Stimulated activated CD4-positive, alpha-beta T cell treated with anti-CD3 and anti-CD28 coated beads, Interleukin-1b, Interleukin-23, amount 100 ng/mL, for 1 hour (primary cell): ENCODE measurements around the gene IFNAR2.
"Not testable (repeated sequence)": the region's sequence is repeated elsewhere in the genome, so short reads cannot be mapped to it uniquely, and the experiment has no call there.

ENCODE experiments used
- DNase-seq, 2 donors: peaks; one replicate each; pipeline ENCODE4 v3.0.0-alpha.2; 2020; ENCODE audit warnings: low read depth in 2 of 2

IFNAR2 gene

GRCh38 chr21:33244082-33244778 is 14.5 kb downstream of the IFNAR2 start:
- no peak for DNase-seq

DNA sequence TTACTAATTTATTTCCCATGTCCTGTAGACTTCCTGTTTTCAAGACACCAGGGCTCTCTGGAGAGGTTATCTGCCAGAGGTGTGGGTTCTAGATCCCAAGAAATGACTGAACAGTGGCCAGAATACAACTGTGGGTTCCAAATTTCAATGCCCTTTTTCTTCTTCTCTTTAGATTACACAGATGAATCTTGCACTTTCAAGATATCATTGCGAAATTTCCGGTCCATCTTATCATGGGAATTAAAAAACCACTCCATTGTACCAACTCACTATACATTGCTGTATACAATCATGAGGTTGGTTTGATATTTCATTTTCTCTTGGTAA is 15.0 kb downstream of the IFNAR2 start:
- DNase-seq = no peak

DNA sequence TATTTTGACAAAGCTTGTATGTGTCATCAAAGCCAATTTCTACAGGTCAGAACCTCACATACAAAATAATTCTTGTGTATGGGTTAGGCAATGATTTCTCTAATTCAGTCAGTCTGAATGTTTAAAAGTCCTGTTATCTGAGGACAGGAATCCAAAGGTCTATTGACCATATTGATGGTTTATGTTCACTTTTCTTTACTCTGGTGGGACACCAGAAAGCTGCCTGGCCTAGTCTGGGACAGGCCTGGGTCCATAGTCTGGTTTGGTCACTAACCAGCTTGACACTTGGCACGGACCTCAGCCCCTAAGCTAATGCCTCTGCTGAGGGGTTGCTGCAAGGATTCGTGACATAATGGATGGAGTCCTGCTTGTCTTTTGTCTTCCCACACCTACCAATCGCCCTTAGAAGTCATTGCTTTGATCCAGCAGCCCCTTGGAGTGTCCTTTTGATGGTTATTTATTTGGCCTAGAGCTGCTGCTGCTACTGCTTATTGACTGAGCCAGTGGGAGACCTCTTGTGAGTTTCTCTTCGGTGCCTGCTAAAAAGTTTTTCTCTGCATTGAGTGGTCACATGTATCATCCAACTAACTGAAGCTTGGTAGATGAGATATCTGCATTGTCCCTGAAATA is 15.7 kb downstream of the IFNAR2 start:
- no peak for DNase-seq

GRCh38 chr21:33246506-33246905 is 16.8 kb downstream of the IFNAR2 start:
- DNase-seq = no peak

DNA sequence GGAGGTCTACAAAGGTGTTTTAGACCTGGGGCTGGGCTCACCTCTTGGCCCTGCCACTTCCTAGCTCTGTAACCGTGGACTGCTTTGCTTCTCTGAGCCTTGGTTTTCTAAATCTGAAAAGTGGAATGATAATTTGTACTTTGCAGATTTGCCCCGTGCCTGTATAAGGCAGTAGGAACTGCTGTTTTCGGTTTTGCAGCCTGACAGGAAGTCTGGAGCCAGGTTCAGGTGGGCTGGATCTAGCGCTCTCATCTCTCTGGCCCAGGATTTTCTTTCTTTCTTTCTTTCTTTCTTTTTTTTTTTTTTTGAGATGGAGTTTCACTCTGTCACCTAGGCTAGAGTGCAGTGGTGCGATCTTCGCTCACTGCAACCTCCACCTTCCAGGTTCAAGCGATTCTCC is 17.2 kb downstream of the IFNAR2 start:
- DNase-seq = no peak

- DNase-seq = no peak
Observed at GRCh38 chr21:33247599-33247998, 17.9 kb downstream of the IFNAR2 start.

GRCh38 chr21:33249331-33250002 is 19.7 kb downstream of the IFNAR2 start:
- no peak for DNase-seq

GRCh38 chr21:33251119-33251518 is 21.4 kb downstream of the IFNAR2 start:
- DNase-seq = no peak

GRCh38 chr21:33253382-33253781 is 23.6 kb downstream of the IFNAR2 start:
- not testable (repeated sequence) for DNase-seq

DNA sequence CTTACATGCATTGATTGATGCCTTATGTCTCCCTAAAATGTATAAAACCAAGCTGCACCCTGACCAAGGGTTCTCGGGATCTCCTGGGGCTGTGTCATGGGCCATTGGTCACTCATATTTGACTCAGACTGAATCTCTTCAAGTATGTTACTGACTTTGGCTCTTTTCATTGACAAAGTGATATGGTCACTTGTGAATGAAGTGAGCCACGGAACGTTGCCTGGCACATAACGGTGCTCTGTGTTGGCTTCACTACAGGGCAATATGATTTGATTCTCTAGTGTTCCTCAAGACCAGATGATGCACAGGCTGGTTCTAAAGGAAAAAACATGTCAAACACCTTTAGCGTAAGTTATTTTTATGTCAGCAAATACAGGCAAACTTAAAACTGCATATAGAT is 25.0 kb downstream of the IFNAR2 start:
- no peak for DNase-seq

DNA sequence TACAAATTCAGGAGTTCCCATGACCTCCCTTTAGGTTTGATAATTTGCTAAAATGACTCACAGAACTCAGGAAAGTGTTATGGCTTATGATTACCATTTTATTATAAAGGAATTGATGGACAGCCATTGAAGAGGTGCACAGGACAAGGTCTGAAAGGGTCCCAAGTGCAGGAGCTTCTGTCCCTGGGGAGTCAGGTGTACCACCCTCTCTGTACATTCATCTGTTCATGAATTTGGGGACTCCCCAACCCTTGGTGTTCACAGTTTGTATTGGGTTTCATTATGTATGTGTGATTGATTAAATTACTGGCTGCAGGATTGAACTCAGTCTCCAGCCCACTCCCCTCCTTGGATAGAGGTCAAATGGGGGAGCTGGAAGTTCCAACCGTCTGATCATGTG is 25.7 kb downstream of the IFNAR2 start:
- no peak for DNase-seq

DNA sequence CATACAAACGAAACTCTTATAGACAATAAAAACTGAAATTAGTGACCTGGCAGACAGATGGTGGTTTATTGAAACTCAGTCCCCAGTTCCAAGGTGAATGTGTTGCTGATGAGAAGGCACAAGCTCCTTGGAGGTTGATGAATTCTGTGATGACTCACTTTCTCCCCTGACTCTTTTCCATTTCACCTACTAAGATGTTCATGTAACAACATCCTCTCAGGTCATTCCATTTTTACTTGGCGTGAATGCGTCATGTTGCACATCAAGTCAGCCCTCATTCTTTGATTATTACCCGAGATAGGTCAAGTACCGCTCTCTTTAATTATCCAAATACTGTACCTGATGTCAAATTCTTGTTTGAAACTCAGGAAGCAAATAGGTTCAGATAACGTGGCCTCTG is 26.3 kb downstream of the IFNAR2 start:
- no peak for DNase-seq

- no peak for DNase-seq
Observed at GRCh38 chr21:33257094-33257803, 27.5 kb downstream of the IFNAR2 start.

DNA sequence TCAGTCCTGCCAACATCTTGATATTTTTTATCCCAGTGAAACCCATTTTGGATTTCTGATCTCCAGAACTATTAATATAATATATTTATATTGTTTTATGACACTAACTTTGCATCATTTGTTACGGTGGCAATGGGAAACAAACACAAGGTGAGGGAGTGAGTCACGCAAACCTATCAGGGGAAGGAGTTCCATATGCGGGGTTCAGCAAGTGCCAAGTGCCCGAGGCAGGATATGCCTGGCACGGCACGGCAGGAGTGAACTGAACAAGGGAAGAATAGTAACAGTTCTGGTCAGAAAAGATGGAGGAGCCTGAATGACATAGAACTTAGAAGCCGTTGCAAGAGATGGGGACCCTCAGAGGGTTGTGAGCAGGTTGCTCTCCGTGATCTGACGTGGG is 28.7 kb downstream of the IFNAR2 start:
- DNase-seq = no peak

DNA sequence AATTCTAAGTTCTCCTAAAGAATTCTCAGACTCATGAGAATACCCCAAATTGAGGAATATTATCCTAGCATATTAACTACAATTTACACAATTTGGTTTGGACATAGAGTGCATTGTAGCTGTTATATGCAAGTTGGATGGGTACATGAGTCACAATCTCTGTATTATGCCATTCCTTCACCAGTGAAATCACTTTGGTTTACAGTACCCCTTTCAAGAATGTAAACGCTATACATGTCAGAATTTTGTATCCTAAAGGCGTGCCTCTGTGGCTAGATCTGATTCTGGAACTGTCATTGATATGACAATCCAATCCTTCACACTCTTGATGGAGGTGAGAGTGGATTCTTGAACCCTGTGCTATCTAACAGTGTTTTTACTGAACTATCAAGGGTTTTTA is 29.7 kb downstream of the IFNAR2 start:
- DNase-seq = no peak

DNA sequence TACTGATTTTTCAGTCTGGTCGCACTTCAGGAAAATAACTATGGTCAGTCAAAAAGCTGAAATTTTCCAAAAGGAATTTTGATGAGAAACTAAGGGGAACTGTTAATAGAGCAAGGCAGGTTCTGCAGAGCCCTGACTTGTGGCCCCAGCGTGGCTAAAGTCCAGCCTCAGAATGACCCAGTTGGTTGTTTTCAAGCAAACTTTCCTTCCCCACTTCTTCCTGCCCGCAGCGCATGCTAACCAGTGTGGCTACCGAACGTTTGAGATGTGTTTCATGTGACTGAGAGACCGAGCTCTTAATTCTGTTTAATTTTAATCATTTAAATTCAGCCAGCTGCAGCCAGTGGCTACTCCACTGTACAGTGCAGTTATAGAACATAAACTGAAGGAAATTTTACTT is 30.3 kb downstream of the IFNAR2 start:
- no peak for DNase-seq

DNA sequence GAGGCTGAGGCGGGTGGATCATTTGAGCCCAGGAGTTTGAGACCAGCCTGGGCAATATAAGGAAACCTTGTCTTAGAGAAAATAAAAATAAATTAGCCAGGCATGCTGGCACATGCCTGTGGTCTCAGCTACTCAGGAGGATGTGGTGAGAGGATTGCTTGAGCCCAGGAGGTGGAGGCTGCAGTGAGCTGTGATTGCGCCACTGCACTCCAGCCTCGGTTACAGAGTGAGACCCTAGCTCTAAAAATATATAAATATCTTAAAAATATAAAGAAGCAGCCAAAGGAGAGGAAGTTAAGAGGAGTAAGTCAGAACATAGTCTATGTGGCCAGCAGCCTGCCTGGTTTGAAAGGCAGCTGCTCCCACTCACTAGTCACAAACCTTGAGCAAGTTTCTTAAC is 31.9 kb downstream of the IFNAR2 start:
- no peak for DNase-seq

DNA sequence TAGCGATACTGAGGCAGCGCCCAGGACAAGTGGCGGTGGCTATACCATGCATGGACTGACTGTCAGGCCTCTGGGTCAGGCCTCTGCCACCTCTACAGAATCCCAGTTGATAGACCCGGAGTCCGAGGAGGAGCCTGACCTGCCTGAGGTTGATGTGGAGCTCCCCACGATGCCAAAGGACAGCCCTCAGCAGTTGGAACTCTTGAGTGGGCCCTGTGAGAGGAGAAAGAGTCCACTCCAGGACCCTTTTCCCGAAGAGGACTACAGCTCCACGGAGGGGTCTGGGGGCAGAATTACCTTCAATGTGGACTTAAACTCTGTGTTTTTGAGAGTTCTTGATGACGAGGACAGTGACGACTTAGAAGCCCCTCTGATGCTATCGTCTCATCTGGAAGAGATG is 33.2 kb downstream of the IFNAR2 start:
- DNase-seq = no peak

- no peak for DNase-seq
Observed at GRCh38 chr21:33264561-33264960, 34.8 kb downstream of the IFNAR2 start.

DNA sequence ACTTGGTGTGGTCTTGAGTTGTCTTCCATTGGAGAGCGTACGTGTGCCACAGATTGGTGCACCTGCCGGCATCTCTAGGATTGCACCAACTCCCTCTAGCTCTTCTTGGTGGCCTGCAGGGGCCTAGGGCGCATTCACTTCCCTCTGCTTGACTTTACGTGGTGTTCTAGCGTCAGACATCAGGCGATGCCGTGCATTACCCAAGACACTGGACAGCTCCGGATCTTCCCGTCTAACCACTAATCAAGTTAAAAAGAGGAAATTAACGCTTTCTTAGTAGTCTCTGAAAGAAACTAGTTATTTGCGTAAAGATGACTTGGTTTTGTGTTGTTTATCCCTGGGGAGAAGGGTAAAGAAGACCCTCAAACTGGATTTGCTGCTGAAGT is 35.9 kb downstream of the IFNAR2 start:
- no peak for DNase-seq

DNA sequence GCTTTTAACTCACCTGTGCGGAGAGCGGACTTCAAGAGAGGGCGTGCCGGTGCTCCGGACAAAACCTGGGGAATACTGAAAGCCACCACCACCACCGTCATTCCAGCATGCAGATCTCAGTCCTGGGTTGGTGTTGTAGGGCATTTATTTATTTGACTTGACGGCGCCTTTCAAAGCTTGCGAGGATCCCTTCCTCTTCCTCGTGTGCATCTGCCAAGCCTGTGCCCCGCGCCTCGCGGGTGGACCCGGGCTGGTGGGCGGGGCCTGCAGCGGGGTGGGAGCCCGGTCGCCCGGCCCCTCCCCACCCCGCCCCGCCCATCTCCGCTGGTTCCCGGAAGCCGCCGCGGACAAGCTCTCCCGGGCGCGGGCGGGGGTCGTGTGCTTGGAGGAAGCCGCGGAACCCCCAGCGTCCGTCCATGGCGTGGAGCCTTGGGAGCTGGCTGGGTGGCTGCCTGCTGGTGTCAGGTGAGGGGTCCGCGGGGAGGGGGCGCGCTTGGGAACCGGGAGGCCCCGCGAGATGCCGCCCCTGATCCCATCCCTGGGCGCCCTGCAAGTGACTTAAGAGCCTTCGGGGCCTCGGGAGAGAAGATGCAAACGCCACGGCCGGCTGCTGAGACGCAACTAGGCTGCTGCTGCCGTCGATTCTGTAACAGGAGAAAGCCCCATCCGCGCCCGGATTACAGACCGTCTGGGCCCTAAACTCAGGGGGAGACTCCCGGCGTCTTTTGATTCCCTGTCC is 36.5 kb downstream of the IFNAR2 start, which contains the start of gene IL10RB:
Gene IL10RB, plus strand, starts transcription at position 318 of the 739 bp plus-strand sequence. Its CDS starts 99 bp downstream, at position 417.
- DNase-seq = peak; percentile 29 to 51

GRCh38 chr21:33266789-33267135 is 37.0 kb downstream of the IFNAR2 start:
- no peak for DNase-seq
